HG03108 (cell line): ENCODE measurements around the gene MAST4.
"Not testable (repeated sequence)": the region's sequence is repeated elsewhere in the genome, so short reads cannot be mapped to it uniquely, and the experiment has no call there.

Experiments used
- ATAC-seq: cut with Tn5 transposase; IDR thresholded peaks from one replicate; pipeline ENCODE4 v1.9.1; 2021; ENCODE audit warnings: moderate library complexity; ENCODE audit not compliant: unreplicated experiment

MAST4 gene

DNA sequence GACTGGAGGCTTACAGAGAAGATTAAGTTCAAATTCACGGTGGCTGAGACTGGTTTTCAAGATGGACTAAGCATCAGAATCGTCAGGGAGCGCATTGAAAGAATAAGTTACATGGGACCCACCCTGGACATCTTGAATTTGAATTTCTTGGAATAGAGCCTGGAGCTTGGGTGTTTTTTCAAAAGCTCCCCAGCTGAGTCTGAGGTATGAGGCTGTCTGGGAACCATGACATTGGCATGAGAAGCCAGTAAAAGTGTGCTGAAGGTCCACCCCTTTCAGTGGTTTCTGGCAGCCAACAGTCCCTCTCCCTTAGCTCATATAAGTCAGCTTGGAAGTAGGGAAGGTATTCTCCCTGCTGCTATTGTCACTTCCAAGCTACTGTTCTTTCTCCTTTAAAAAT, 97.8 kb downstream of the MAST4 start:
- no peak for ATAC-seq

DNA sequence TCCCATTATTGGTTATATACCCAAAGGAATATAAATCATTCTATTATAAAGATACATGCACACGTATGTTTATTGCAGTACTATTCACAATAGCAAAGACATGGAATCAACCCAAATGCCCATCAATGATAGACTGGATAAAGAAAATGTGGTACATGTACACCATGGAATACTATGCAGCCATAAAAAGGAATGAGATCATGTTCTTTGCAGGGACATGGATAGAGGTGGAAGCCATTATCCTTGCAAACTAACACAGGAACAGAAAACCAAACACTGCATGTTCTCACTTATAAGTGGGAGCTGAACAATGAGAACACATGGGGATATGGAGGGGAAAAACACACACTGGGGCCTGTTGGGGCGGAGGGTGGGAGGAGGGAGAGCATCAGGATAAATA, 99.6 kb downstream of the MAST4 start:
- ATAC-seq: not testable (repeated sequence)

DNA sequence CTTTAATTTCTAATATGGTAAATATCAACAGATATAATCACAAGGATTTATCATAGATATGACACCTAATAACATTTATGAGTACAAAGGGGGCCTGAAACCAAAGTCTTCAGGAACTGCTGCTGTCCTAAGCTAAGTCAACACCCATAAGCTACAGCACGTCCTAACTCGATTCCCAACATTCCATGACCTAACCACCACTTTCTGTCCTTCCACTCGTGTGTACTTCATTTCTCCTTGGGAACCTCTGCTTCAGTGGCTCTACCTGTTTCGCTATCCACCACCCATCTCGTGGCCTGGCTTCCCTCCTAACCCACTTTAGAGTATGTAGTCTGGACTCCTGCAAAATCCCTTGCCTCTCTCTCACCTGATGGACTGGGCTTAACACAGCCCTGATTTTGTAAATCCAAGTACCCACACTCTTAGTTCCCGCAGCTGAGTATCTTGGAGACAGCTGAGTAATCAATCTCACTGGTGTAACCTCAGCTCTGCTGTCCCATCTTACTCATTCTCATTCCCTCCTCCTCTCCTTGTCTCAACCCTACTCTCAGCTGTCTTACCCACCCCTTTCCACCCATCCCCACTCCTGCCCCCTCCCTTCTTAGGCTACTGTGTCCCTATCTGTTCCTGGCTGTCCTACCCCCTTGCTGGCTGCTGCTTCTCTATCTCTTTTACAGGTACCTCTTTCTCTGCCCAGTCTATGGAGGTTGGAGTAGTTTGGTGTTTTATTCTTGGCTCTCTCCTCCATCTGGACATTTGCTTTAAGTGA, 101.8 kb downstream of the MAST4 start:
- no peak for ATAC-seq

DNA sequence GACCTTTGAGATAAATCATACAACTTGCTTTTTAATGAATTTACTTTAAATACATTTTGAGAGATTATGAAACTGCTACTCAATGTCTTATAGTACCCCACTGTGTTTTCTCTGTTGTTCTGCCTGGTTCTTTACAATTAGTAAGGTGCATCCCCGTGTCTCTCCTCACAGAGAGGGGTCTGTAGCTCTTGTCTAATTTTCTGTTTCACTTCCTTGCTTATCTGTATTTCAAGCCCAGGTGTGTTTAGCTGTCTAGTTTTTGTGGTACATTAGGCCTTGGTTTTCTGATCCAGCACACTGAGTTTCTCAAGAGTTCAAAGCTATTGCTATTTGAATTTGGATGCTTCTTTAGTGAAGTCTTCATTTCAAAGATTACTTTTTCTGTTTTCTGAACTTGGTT, 105.1 kb downstream of the MAST4 start:
- ATAC-seq: peak; percentile 52

DNA sequence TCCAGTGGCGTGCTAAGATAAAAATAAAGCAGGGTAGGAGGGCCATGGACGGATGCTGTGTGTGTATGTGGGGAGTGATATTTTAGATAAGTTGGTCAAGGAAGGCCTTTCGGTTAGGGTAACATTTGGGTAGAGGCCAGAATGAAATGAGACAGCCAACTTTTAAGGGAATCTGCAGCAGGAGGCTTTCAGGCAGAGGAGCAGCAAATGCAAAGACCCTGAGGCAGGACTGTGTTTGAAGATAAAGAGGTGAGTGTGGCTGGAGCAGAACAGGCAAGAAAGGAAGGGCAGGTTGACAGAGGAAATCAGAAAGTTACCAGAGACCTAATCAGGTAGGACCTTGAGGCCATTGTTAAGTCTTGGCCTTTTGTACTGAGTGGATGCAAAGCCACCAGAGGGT, 106.2 kb downstream of the MAST4 start:
- no peak for ATAC-seq

DNA sequence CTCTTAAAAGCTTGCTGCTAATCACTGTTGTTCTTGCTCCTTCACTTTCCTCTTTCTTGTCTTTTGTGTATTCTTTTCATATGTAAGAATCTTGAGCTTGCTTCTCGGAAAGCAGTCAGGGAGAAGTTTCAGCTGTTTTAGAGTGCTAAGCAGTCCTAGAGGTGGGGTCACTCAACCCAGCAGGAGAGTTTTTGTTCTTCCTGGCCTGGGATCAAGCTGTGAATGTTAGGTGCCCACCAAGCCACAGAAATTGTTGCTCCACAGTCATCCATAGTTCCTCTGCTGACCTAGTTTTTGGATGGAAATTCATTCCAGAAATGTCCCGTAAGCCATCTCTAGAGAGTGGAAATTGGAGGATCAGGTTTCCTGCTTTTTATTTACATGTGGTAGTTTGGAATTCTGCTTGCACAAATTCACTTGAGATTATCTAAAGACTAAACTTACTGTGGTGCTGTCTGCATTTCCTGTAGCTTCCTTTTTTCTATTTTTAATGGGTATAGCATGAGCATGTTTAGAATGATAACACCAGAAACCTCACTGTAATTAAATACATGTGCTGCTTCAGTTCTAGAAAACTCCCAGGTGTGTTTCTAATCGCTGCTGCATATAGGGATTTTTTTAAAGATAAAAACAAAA, 108.7 kb downstream of the MAST4 start:
- no peak for ATAC-seq

DNA sequence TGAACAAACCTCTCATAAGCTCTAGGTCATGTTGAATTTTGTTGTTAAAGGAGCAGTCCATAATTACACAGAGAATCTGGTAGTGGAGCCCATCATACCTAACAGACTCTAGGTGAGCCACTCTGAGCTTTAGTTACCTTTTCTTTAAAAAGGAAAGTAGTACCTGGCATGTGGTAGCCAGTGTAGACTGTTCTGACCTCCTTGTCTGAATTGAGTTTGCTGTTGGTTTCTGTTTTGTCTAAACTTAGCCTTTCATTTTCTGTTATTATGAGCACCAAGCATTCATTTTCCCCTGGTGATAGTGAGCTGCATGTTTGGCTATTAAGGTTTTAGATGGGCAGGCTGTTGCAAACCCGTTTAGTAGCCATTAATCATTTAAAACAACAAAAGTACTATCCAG, 112.2 kb downstream of the MAST4 start:
- ATAC-seq: no peak

DNA sequence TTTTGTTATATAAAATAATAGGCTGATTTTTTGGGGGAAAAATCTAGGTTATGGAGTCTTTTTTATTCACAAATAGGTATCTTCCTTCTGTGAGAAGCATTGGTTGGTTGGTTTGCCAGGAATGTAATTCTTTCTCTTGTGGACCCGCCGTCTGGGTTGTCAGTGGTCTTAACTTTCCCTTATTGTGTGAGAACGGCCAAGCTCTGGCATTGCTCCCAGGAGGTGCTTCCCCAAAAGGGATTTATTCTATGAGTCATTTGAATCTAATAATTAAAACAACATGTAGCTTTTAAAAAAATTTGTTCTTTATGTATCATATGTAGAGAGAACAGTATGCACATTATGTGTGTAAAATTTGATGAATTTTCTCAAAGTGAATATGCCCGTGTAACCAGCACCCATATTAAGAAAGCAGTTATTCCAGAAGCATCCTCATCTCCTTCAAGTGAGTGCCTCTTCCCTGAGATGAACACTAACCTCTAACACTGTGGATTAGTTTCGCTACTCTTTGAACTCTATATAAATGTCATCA, 114.4 kb downstream of the MAST4 start:
- no peak for ATAC-seq

DNA sequence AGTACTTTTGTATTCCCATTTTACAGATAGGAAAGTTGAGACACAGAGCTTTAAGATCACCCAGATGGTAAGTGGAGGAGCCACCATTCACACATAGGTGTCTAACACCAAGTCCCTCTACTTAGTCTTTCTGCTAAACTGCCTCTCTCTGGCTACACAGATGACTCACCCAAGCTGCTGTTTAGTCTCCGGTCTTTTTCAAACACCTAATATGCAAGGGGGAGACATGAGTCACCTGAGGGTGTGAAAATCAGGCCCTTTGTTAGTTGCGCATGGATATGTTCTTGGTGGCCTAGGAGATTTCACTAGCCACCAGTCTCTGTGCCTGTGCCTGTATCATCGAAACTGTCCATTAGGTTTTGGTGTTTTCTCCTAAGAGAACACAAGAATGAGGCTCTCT, 117.8 kb downstream of the MAST4 start:
- no peak for ATAC-seq

DNA sequence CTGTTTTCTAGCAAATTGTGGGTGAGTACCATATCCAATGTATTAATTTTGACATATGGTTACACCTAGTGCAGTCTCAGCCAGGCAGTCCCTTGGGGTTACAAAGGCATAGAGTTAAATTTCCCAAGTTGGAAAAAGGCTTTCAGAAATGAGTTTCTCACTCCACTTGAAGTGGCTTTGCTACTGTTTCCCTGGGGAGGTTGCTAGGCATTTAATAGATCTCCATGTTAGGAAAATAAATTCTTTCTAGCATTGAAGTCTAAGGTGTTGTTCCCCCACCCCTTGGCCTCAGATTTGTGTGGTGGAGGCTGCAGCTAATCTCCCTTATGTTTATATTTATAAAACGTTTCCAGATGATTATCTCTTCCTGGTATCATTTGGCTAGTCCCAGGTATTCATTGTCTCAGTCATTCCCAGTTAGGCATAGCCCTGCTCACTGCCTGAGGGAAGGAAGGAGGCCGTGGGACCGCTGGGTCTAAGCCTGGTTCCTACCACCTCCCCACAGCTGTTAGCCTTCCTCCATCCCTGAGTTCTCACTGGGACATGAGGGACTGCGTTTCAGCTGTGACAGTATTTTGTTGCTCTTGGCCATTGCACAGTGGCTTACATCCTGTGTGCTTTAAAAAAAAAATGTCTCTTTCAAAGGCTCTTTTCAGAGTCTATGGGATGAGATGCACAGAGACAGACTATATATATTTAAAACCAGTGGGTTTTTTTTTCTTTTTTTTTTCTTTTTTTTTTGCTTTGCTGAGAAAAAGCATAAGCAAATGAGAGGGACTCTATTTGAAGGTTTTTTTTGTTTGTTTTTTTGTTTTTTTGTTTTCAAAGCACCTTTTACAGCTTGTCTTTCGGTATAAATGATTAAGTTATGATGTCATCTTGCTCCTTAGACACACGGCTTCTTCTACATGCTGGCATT, 121.5 kb downstream of the MAST4 start:
- ATAC-seq: no peak

DNA sequence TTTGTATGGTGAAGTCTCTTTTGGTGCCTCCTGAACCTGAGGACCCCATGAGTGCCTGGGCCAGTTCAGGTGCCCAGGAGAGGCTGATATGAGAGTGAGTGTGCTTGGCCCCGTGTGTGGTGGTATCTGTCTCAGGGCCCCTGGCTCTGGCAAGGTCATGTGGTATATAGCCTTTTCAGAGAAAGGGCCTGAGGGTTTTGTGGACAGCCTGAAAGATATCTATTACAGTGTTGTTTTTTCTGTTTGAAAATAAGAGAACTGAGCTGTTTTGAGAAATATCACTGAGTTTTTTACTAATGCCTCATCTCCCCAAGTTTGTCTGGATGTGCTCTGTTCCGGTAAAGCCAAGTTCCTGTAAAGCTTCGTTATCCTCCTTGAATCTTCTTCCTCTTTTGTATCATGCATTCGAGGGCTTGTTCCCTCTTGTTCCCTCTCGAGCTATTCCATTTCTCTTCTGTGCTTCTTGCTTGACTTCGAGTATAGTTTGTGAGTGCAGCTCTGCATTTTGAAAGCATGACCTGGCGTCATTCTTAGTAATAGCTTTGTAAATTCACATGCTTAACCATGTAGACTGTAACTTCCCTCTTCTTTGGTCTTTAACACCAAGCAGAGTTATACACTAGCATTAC, 122.3 kb downstream of the MAST4 start:
- ATAC-seq: no peak

DNA sequence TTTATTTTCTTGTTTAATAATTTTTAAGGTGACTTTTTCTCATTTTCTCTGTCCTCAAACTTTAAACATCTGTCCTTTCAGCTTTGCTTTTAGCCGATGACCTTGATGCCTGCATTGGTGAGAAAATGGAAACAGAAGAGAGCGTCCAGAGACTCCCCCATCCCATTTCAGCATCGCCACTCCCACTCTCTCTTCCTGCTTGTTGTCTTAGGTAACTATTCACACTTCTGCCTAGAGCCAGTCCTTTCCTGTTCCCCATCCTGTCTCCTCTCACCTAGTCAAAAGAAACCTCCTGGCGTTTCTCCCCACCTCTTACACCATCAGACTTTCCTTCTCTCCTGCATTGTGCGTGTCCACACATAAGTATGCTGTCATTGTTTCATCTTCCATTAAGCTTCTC, 124.6 kb downstream of the MAST4 start:
- ATAC-seq: no peak

DNA sequence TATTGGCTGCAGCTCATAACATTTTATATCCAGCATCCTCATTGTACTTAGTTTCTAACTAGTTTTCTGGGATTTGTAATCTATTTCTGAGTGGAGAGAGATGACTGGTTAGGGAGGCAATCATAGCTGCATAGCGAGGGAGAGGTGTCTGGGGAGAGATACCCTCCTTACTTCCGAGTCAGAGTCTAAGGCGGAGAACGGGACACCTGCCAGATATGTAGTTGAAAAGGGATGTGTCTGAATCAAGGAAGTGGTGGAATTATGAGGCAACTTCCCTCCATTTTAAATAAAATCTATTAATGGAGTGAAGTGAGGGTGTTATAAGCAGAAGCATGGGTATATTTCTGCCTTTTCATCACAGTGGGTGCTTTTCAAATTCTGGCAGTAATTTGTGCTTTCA, 126.5 kb downstream of the MAST4 start:
- no peak for ATAC-seq

DNA sequence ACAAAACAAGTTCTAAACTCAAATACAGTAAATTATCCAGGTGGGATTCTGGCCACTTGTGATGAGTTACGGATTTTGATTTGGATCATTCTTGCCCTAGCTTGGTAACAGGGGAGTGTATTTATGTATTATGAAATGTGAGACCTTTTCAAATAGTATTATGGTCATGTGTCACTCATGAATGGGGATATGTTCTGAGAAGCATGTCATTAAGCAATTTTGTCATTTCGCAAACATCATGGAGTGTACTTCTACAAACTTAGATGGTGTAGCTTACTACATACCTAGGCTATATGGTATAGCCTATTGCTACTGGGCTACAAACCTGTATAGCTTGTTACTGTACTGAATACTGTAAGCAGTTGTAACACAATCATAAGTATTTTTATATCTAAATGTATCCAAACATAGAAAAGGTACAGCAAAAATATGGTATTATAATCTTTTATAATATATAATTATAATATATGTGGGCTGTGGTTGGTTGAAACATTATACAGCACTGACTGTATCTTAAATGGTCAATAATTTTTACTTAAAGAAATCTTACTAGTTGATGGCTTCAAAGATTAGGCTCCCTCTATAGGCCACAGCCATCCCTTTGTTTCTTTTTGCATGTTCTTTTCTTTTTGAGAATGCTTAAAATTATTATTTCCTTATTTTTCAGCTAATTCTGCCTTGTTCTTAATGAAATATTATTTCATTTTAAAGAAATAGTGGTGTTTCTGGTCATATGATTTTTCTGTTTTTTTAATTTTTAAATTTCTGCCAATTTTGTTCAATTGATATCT, 128.4 kb downstream of the MAST4 start:
- no peak for ATAC-seq

DNA sequence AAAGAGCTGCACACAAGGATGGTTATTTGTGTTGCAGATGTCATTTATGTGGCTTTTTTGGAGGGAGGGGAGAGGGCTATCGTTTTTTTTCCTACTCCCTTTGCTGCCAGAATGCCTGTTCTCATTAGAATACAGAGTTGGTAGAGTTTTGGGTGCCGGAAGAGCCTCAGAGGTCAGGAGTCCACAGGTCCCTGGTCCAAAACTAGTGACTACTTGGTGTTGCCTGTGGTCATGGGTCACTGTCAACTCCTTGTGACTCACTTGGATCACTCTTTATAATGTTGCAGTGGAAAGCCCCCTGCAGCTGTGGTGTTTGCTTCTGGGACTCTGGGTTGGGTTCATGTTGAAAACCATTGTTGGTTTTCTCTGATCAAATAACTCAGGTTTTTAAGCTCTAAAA, 131.4 kb downstream of the MAST4 start:
- ATAC-seq: no peak

DNA sequence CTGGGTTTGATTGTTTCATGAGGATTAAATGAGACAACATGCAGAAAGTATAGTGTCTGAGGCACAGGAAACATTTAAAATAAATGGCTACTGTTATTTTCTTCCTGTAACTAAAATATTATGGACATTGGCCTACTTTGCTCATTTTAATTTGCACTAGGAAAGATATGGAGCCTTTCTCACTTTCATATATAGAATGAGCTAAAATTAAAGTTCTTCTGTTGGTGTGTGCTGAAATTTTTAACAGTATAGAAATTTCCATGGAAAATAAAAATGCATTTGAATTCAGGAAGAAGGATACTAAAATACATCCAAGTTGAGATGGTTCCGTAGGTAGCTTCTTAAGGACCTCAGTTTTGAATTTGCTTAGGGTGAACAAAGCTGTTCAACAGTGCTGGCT, 131.9 kb downstream of the MAST4 start:
- no peak for ATAC-seq

DNA sequence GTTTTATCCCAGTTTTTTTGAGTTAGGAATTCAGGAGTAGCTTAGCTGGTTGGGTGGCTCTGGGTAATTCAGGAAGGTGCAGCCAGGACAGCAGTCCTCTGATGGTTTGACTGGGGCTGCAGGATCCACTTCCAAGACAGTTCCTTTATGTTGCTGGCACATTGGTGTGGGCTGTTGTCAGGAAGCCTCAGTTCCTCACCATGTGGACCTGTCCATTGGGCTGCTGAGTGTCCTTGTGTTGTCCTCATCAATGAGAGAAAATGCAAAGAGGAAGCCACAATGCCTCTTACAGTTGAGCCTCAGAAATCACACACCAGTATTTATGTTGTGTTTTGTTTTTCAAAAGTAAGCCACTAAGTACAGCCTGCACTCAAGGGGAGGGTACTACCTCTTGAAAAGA, 140.9 kb downstream of the MAST4 start:
- ATAC-seq: no peak

DNA sequence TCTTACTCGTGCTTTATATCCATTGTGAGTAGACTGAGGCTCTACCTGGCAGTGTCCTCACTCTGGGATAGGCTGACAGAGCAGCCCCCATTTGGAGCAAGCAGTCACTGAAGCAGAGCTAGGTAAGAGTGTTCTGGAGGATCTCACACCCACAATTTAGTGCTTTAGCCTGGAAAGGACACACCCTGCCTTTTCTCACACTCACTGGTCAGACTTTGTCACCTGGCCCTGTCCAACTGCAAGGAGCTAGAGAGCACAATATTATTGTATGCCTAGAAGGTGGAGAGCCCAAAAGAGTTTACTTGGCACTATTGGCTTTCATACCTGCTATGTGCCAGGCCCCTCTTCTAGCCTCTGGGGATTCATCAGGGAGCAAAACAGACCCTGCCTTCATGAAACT, 141.9 kb downstream of the MAST4 start:
- no peak for ATAC-seq

DNA sequence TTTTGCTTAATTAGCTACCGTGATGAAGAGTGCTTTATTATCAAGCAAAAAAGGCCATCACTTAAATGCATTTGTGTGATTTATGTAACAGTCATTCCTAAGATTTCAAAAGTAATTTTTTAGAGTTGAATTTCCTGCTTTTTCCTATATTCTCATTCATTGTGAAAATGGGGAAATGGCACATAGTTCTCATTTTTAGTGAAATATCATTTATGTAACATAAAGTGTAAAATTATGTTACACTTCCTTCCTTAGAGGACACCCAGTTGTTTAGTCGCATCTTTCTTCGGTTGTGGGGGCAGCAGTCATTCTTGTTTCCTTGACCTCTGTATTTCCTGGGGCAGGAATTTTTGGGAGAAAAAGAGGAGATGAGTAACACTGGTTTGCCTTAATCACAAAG, 142.8 kb downstream of the MAST4 start:
- ATAC-seq: no peak

DNA sequence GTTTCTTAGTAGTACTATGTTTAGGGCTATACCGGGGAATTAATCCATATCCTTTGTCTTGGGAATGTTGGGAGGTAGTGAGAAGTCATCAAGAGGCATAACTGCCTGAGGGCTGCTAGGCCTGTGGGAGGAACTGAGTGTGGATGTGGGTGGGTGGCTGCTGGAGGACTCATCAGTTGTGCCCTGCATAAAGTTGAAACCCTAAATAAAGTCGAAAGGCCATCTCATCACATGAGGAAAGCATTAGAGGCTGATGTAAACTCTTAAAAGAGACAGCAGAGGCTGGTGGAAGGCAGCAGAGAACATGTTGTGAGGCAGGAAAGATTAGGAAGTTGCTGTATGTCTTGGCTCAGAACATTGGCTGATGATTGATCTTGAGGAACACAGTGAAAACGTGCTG, 143.8 kb downstream of the MAST4 start:
- ATAC-seq: no peak
